Measurements from ENCODE around the gene ZNF597.
"Not testable (repeated sequence)": the region's sequence is repeated elsewhere in the genome, so short reads cannot be mapped to it uniquely, and the experiment has no call there.

Gene ZNF597

DNA sequence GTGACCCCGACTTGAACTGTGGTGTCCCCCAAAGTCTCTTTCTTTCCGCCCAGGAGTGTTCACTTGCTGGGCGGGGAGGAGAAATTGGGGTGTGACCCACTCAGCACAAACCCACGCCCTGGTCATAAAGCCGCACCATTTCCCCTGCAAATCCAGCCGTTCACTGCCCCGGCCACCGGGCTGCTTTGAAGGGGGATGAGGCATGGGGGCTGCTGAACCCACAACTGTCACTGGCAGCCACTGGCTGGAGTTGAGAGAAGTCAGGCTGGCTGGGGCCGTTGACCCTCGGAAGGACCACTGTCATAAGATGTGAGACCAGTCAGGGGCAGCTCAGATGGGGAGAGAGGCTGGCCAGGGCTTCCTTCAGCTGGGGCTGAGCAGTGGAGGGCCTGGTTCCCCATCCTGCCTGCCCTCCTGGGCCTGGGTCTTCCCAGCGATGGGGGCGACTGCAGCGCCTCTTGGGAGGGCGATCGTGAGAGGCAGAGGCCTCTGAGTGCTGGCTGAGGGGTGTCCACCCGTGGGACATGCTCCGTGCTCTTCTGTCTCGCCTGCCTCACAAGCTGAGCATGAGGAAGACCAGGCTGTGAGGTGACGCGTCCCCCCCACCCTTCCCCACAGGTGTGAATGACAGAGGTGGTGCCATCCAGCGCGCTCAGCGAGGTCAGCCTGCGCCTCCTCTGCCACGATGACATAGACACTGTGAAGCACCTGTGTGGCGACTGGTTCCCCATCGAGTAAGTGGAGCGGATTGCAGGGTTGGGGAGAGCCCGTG, 32.5 kb upstream of the ZNF597 start:
- DNase-seq (ENCODE audit: low spot score), result no peak

DNA sequence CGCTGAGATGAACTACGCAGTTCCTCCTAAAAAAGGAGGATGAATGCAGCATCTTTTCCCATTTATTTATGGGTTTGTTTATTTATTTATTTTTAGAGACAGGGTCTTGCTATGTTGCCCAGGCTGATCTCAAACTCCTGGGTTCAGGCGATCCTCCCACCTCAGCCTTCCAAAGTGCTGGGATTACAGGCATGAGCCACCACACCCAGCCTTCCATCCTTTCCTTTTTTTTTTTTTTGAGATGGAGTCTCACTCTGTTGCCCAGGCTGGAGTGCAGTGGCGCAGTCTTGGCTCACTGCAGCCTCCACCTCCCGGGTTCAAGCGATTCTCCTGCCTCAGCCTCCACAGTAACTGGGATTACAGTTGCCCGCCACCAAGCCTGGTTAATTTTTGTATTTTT, 31.6 kb upstream of the ZNF597 start:
- not testable (repeated sequence) for DNase-seq (ENCODE audit: low spot score)

DNA sequence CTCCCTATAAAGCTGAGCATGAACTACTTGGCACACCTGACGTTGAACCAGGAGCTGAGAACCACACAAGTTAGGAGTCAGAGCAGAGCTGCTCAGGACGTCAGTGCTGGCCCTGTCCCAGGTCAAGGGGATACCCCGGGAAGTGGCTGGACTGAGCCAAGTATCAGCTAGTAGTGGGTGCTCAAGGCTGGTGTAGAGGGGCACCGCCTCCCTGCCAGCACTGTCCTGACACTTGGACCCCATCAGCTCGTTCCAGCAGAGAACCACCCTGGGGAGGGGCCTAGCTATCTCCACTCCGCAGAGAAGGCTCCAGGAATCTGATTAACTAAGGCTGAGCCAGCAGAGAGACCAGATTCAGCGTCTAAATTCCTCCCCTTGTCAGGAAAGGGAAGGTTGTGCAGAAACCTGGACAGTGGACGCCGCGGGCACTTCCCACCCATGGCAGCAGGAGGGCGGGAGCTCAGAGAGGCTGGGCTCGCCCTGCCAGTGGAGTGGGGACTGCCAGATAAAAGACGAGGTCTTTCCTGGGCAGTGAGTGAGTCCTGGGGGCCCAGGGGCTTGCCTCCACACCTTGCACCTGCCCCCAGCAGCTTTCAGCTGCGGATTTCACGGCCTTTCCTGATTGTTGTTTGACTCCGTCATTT, 31.0 kb upstream of the ZNF597 start:
- no peak for DNase-seq (ENCODE audit: low spot score)

DNA sequence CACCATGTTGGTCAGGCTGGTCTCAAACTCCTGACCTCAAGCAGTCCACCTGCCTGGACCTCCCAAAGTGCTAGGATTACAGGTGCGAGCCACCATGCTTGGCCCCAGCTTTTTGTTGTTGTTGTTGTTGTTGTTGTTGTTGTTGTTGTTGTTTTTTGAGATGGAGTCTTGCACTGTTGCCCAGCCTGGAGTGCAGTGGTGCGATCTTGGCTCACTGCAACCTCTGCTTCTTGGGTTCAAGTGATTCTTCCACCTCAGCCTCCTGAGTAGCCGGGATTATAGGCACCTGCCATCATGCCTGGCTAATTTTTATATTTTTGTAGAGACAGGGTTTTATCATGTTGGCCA, 30.3 kb upstream of the ZNF597 start:
- DNase-seq (ENCODE audit: low spot score), result not testable (repeated sequence)

DNA sequence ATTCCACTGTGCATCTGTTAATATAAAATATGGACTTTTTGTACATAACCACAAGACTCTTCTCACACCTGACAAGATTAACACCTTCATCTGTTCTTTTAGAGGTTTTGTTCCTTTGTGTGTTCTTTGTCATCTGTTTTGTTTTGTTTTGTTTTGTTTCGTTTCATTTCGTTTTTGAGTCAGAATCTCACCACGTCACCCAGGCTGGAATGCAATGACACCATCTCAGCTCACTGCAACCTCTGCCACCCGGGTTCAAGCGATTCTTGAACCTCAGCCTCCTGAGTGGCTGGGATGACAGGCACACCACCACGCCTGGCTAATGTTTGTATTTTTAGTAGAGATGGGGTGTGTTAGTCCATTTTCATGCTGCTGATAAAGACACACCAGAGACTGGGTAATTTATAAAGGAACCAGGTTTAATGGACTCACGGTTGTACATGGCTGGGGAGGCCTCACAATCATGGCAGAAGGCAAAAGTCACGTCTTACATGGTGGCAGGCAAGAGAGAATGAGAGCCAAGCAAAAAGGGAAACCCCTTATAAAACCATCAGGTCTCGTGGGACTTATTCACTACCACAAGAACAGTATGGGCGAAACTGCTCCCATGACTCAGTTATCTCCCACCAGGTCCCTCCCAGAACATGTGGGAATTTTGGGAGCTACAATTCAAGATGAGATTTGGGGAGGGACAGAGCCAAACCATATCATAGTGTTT, 29.7 kb upstream of the ZNF597 start:
- DNase-seq (ENCODE audit: low spot score), result no peak

DNA sequence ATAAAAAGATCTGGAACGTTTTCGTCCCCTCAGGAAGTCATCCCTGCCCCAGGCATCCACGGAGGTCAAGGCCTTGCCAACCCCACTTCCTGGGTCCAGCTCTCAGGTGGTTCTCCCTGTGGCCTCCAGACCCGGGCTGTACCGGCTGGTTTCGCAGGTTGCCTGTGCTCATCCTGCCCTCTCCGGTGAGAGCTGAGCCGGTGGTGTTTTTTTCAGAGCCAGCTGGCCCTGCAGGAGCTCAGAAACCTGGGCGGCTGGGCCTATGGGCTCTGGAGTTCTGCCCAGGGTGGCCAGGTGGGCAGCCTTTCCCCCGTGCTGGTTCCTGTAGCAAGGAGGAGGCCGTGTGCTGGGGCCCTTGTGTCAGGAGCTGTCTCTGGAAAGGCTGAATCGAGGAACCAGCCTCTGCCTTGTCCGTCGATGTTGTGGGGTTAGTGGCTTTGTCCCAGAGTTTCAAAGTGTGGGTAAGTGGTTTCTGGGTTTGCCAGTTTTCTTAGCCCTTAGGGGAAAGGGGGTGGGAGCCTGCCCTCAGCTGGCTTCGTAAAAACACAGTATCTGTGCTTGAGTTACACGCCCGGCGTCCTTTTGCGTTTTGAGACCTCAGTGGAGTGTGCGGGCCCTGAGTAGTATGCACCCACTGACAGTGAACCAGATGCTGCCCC, 28.3 kb upstream of the ZNF597 start:
- DNase-seq (ENCODE audit: low spot score), result no peak

DNA sequence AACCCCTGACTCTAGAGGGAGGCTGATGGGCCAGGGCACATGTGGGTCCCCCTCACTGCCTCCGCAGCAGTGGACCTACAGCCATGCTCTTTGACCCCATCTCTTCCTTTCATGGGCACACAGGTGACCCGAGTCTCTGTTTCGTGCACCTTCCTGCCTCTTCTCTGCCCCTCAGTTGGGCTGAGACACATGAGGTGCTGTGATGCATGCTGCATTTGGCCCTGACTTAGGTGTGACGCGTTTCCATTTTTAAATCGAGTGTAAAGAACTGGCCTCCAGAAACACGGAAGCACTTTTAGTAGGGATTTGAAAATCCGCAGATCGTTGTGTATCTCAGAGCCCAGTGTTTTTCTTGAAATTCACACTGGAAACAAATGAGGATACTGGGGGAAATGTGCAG, 27.4 kb upstream of the ZNF597 start:
- no peak for DNase-seq (ENCODE audit: low spot score)

DNA sequence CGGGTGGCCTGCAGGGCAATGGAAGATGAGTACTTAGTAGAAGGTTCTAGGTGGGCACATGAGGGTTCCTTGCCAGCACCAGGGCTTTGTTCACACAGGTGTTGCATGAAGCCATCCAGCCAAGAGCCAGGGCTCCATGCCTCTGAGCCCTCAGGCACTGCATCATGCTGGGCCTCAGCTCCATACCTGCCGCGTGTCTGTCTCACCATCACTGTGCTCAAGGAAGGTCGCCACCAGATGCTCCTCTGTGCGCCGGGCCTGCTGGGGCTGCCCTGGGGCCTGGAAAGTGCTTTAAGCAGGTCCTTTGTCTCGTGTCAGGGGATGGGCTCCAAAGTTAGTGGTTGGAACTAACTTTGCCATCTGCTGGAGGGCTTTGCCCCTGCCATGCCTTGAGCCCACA, 26.4 kb upstream of the ZNF597 start:
- peak; percentile 8 for DNase-seq (ENCODE audit: low spot score)

DNA sequence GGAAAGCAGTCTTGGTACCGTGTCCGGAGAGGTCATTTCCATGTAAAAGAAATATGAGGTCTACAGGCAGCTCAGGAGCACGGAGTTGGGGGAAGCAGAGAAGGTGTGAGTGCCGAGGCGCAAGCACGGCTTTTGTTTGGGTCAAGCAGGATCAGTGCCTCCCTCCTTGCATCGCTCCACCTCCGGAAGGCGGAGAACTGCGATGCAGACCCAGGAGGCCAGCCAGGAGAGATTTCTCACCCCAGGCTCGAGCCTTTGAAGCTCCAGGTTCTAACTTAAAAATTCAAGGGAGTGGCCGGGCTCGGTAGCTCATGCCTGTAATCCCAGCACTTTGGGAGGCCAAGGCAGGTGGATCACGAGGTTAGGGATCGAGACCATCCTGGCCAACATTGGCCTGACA, 25.2 kb upstream of the ZNF597 start:
- DNase-seq (ENCODE audit: low spot score), result peak; percentile 42

DNA sequence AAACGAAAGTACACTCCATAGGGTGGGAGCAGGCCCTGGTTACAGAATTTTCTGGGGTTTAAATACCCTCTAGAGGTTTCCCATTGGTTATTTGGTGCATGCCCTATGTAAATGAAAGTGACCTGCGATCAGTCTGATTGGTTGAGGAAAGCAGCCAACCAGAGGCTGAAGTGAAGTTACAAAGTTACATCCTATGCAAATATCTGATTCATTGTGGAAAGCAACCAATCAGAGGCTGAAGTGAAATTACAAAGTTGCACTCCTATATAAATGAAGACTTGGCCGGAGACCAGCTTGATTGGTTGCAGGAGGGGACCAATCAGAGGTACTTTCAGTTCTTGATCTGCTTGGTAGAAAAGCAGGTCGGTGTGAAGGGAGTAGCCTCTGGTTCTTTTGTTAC, 24.6 kb upstream of the ZNF597 start:
- DNase-seq (ENCODE audit: low spot score), result no peak

DNA sequence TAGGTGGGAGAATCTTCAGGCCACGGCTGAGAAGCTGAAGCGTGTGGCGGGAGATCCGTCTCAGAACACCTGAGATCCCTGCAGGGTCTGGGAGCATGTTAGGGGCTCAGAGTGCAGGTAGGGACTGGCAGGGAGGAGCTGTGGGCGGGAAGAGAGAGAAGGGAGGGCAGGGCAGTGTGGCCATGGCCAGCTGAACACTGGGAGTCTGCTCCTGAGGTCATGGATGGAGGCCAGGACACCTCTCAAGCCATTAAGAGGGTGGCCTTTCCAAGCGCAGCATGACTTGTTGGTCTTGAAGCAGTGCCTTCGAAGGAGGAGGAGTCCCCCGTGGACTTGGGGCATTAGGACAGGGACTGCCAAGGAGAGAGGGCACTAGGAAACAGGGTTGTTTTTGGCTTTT, 23.9 kb upstream of the ZNF597 start:
- no peak for DNase-seq (ENCODE audit: low spot score)

DNA sequence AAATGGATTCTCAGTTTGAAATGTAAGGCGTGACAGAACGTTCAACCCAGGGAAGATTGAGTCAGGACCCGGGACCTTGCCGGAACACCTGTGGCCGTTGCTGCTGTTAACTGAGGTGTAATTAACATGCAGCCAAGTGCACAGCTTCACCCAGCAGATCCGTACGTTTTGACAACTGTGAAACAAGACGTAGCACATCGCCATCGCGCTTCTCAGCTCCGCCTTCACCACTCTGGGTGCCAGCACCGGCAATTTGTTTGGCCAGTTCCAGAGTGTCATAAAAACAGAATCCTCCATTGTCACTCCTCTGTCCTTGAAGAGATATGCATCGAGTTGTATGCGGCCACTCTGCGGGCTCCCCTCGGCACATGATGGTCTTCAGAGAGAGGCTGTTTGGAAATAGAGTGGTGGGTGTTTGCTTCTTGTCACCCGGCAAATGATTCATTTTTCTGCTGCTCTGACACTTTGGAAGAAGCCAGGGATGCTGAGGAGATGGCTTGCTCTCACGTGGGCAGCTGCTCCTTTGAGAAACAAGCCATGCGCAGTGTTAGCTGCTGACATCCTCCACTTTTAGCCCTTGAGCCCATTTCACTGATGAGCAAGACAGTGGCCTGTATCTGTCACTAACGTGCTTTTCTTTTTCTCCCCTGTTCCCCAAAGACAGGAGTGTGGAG, 22.7 kb upstream of the ZNF597 start:
- no peak for DNase-seq (ENCODE audit: low spot score)

DNA sequence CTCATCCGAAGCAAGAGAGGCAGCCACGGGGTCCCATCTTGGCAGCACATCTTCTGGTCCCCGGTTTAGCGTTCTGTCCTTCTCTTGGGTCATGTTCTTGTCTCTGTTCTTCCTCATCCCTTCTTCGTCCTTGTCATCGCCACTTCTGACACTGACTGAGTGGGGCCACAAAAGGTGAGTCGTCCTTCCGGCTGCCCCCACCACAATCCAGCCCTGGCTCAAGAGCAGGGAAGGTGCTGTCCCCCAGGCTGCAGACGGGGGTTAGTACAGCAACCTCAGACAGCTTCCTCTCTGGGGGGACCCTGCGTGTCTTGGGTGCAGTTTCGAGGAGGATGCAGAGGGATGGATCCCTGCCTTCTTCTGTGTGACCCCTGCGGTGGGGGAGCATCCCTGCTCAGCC, 22.0 kb upstream of the ZNF597 start:
- DNase-seq (ENCODE audit: low spot score), result no peak

DNA sequence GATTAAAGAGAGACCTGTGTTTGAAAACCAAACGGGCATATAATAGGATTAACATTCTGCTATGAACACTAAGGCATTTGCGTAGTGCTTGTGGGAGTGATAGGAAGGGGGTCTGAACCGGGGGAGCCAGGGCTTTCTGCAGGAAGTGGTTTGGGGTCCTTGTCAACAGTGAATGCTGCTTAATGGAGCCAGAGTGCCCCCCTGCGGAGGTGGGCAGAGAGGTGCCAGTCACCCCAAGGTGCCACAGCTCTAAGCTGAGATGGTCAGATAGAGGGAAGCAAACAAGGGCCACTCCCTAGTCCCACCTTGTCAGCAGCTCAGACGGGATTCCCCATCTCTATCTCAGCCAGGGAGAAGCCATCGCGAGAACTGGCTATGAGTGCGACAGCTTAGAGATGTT, 17.8 kb upstream of the ZNF597 start:
- DNase-seq (ENCODE audit: low spot score), result no peak

DNA sequence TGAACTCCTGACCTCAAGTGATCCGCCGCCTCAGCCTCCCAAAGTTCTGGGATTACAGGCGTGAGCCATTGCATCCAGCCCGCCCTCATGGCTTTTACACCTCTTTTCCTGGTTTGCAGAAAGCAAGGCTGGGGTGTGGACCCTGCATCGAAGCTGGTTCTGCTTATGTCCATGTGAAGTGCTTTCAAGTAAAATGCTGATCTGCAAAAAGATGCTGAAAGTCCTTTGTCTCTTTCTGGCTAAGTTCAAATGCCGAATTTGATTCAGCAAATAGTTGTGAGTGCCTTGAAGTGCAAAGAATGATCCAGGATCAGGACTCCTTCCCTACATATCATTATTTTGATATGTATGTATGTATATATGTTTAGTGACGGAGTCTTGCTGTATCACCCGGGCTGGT, 17.3 kb upstream of the ZNF597 start:
- no peak for DNase-seq (ENCODE audit: low spot score)

DNA sequence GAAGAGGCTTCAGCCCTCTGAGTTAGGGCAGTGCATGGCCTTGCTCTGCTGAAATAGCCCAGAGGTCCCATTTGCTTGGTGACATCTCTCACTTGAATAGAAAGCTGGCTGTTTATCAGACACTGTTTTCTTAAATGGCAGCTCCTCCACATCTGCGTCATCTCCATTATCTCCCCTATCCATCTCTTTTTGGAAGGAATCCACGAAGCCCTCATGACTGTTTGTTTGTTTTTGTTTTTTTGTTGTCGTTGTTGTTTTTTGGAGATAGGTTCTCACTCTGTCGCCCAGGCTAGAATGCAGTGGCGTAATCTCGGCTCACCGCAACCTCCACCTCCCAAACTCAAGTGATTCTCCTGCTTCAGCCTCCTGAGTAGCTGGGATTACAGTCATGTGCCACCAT, 16.8 kb upstream of the ZNF597 start:
- no peak for DNase-seq (ENCODE audit: low spot score)

DNA sequence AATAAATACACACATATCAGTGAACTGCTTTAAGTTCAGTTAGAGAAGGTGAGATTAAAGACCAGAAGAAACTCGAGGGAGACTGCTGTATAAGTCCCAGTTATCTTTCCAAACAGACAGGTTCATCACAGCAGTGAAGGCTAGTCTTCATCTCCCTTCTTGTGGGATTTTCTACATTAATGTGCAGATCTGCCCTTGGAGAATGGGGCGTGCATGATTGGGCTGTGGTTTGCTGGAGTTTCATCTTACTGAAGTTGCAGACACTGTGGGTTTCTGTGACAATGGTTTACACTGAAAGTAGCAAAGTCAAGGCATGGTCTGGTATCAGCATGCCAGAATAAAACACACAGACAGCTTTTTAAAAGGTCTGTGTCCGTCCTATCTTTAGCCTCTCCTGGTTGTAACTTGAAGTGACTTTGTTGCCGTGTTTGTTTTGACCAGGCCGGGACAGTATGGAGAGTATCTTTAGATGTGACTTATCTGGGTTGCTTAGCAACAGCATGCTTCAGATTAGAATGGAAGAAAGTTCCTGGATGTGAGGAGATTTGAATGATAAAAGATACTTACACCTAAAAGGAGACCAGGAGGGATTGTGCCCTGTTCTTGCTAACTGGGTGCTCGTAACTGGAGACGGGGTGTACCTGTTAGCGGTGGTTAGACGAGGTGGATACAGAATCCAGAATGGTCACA, 16.2 kb upstream of the ZNF597 start:
- DNase-seq (ENCODE audit: low spot score), result no peak

DNA sequence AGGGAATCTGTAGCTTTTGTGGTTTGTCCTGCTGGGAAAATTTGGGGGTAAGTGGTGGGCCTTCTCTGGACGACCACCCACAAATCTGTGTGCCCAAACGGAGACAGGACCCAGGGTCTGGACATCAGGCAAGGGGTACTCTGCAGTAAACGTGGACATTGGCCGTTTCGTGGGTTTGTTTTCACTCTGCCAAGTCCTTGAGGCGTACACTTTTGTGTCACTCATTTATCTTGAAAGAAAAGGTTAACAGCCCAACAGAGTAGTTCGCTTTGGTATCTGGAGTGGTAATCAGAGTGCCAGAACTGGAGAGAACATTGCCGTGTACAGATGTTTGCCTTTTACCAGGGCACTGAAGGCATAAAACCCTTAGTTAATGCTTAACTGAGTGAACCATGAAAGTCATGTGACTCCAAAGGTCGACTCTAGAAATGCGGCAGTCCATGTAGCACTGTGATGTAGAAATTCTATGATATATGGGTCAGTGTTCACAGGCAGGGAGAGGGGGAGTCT, 15.6 kb upstream of the ZNF597 start:
- DNase-seq (ENCODE audit: low spot score), result no peak

DNA sequence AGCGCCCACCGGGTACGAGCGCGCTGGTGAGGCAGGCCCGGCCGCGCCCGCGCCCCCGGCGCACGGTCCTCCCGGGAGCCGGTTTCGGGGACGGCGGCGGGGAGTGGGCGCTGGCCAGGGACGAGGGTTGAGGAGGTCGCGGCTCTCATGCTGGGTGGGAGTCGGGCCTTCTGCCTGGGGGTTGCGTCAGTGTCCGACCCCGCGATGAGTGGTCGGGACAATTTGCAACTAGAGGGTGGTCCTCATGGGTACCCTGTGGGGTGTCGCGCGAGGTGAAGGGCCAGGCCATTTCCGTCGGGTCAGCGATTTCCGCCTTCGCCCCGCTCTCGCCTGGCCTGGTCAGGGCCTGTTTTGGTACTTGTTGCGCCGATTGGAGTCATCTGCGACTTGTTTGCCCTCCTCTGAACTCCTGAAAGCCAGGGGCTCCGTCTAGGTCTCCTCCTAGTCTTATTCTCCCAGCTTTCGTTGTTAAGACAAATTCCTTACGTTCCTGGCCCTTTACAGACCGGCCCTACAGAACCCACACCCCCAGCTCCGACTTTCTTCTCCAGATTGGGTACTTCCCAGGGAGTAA, 15.1 kb upstream of the ZNF597 start:
- DNase-seq (ENCODE audit: low spot score), result peak; percentile 49

DNA sequence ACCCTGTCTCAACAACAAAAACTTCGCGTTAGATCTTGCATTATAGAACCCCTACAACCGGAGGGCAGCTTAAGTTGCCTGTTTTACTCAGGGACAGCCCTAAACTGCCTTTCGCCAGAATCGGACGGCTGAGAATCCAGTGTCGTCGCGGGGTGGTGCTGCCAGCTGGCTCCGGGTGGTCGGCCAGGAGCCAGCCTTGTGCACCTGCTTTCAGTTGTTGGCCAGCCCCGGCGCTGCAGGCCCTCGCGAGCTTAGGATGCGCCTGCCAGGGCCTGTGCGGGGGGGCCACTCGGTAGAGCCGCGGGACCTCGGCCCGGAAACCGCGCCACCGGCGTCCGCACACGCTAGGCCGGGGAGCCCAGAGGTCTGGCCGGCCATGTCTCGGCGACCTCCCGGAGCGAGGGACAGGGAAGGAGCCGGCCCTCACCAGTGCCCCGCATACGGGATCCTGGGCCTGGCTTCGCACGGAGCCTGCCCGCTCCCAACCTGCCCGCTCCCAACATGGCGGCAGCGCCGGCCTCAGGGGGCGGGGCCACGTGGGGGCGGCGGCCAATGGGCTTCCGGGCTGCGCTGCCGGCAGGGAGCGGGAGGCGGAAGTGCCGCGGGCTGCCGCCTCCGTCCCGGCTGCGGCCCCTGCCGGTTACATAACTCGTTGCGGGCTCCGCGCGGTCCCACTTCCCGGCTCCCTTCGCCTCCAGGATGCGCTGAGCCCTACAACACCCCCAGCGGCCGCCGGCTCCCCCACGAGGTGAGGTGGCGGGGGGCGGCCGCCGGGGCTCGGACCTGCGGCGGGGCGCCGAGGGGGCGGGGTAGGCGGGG, 14.3 kb upstream of the ZNF597 start:
- peak; percentile 100 for DNase-seq (ENCODE audit: low spot score)
